GM12872 (cell line): ENCODE data around the gene TSTD2.

Experiments used
- CTCF ChIP-seq: IDR thresholded peaks from 3 replicates; pipeline ENCODE4 v1.5.1; 2011; ENCODE audit warnings: low read depth, mild to moderate bottlenecking, low read length, moderate library complexity; ENCODE audit not compliant: insufficient read depth

TSTD2 gene

GRCh38 chr9:97632985-97633858 lies at the start of gene TSTD2, which contains the start of gene NCBP1:
Gene TSTD2 (minus strand): TSS chr9:97633368. CDS start chr9:97627562, 5,806 bp downstream.
Gene NCBP1 (plus strand): TSS chr9:97633821. CDS start chr9:97633882, 61 bp downstream.
- TF ChIP-seq CTCF, result no peak

GRCh38 chr9:97682242-97682641 lies 49.1 kb upstream of the TSTD2 start:
- TF ChIP-seq CTCF, result no peak

GRCh38 chr9:97675655-97676054 lies 42.5 kb upstream of the TSTD2 start:
- TF ChIP-seq CTCF, result no peak

GRCh38 chr9:97673922-97674321 lies 40.8 kb upstream of the TSTD2 start:
- no peak for TF ChIP-seq CTCF

GRCh38 chr9:97672403-97672802 lies 39.2 kb upstream of the TSTD2 start:
- TF ChIP-seq CTCF, result no peak

GRCh38 chr9:97670586-97670985 lies 37.4 kb upstream of the TSTD2 start:
- no peak for TF ChIP-seq CTCF

GRCh38 chr9:97668485-97668884 lies 35.3 kb upstream of the TSTD2 start:
- TF ChIP-seq CTCF, result no peak
